HG03354 (cell line): Measurements from ENCODE around the gene ALKBH3.

Experiments
- ATAC-seq: cut with Tn5 transposase; IDR thresholded peaks from one replicate; pipeline ENCODE4 v1.9.1; 2021; ENCODE audit warnings: mild to moderate bottlenecking; ENCODE audit not compliant: unreplicated experiment, poor library complexity, severe bottlenecking

ALKBH3 gene

GRCh38 chr11:43919852-43920597 lies 39.4 kb downstream of the ALKBH3 start:
- no peak for ATAC-seq

GRCh38 chr11:43920598-43921419 lies 40.2 kb downstream of the ALKBH3 start:
- no peak for ATAC-seq

- ATAC-seq, result no peak
Observed at GRCh38 chr11:43921561-43922294, 41.1 kb downstream of the ALKBH3 start.

GRCh38 chr11:43922295-43922648 lies 41.6 kb downstream of the ALKBH3 start:
- no peak for ATAC-seq

- no peak for ATAC-seq
Observed at GRCh38 chr11:43922744-43923405, 42.2 kb downstream of the ALKBH3 start.

GRCh38 chr11:43923406-43924111 lies 42.9 kb downstream of the ALKBH3 start:
- no peak for ATAC-seq

- ATAC-seq, result no peak
Observed at GRCh38 chr11:43924112-43924855, 43.7 kb downstream of the ALKBH3 start.

- ATAC-seq, result no peak
Observed at GRCh38 chr11:43925063-43925931, 44.7 kb downstream of the ALKBH3 start.

- no peak for ATAC-seq
Observed at GRCh38 chr11:43925932-43926505, 45.4 kb downstream of the ALKBH3 start.

GRCh38 chr11:43927070-43927469 lies 46.4 kb downstream of the ALKBH3 start:
- ATAC-seq, result no peak

GRCh38 chr11:43927925-43928707 lies 47.5 kb downstream of the ALKBH3 start:
- no peak for ATAC-seq

GRCh38 chr11:43928721-43929120 lies 48.1 kb downstream of the ALKBH3 start:
- no peak for ATAC-seq

GRCh38 chr11:43930868-43931716 lies 50.5 kb downstream of the ALKBH3 start:
- no peak for ATAC-seq

GRCh38 chr11:43931717-43932039 lies 51.0 kb downstream of the ALKBH3 start:
- no peak for ATAC-seq

- no peak for ATAC-seq
Observed at GRCh38 chr11:43933226-43933607, 52.6 kb downstream of the ALKBH3 start.
